HL-60/S4 treated with retinoic acid at 250 ng/mL for 4 days and 3 days (cell line): ENCODE measurements around the gene PDCL2.
"Not testable (repeated sequence)": the region's sequence is repeated elsewhere in the genome, so short reads cannot be mapped to it uniquely, and the experiment has no call there.

Experiments used
- in situ Hi-C: fragments of 300-500 bp; cut with MboI; formaldehyde crosslinking; loops from 2 replicates; pipeline ENCODE4 v1.7.0; 2022; ENCODE audit warnings: low sequenced_read_pairs

PDCL2 gene, protein sequence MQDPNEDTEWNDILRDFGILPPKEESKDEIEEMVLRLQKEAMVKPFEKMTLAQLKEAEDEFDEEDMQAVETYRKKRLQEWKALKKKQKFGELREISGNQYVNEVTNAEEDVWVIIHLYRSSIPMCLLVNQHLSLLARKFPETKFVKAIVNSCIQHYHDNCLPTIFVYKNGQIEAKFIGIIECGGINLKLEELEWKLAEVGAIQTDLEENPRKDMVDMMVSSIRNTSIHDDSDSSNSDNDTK

DNA sequence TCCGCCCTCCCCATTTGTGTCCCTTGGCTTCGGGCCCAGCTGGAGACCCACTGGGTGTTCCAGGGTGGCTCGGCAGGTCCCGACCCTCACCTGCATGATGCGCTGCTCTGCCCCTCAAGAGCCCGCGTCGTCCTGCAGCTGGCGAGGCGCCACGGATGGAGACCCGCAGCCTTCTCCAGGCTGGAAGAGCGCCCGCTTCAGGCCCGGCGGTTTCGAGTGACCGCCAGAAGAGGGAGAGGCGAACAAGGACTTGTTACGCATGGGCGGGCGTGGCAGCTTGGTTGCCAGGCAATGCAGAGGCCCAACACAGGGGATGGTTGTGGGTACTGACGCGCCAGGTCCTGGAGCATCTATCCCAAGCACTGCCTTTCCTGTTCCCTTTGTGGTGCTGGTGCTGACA is at the start of gene PDCL2:
Gene PDCL2 (minus strand): TSS at position 232 of the 400 bp plus-strand sequence. CDS start 136 bp downstream, at position 96.
- in situ Hi-C loops = no loop called here

GRCh38 chr4:55637272-55637820 is 45.3 kb upstream of the PDCL2 start:
- in situ Hi-C loops = no loop called here

- in situ Hi-C loops = no loop called here
Measured at GRCh38 chr4:55636656-55636999, 44.6 kb upstream of the PDCL2 start.

- in situ Hi-C loops = no loop called here
Measured at GRCh38 chr4:55635741-55636655, 44.0 kb upstream of the PDCL2 start, which contains the start of gene NMU. Gene NMU, minus strand, starts transcription at chr4:55636298. Its CDS starts 106 bp downstream, at chr4:55636192.

DNA sequence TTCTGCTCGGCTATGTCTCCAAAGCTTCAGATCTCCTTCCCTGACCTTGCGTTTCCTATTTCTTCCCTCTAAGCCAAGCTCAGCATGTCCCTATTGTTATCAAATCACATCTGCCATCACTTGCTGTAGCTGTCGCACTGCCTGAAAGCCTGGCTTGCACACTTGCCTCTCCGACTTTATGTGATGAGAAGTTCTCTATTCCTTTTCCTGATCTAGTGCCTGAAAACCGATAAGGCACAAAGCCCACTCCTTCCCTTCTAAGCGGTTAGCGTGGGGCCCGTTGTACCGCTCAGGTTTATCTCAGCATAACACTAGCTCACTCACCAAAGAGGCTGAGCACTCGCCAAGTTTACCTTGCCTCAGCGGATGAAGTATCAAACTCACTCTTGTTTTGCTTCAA is 43.2 kb upstream of the PDCL2 start:
- in situ Hi-C loops = no loop called here

DNA sequence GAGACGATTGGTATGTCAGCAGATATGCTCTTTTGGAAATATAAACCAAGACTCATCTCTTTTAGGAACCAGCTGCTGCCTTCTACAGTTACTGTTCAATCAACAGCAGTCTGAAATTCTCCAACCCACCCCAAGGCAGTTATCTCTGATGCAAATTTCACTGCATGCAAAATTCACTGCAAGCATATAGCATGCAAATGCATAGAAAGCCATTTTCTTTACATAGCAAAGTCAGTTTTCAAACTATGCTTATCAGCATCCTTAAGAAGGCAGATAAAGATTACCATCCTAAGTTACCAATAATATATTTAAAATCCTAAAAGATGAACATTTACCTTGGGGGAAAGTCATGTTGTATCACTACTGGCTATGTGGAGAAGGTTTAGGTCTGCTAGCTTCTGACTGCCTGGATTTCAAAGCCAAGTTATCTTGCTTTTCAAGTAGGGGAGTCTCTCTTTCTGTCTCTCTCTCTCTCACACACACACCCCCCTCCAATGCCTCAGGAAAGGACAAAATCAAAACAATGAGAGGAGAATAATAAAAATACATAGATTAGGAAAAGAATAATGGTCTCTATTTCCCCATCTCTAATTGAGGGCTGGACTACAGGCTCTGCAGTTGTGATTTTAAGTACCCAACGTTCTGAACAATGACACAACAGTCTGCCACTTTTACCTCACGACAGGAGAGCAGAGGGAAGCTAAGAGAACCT is 42.5 kb upstream of the PDCL2 start:
- in situ Hi-C loops = no loop called here

DNA sequence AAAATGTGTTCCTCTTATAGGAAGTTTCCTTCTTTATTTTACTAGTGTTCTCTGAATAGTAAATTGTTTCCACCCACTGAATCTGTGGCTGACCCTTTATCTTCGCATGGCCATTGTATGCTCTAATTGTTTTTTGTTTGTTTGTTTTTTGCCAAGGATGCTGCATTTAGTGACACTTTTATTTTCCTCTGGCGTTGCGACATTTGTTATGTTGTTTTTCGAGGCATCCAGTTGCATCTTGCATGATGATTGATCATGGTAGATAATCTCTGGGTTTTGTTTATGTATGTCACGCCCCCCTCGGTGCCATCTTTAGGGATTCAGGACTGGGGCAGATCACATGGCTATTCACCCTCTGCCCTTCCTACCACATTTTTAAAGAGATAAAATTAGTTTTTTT is 41.9 kb upstream of the PDCL2 start:
- in situ Hi-C loops = no loop called here

- in situ Hi-C loops = no loop called here
Measured at GRCh38 chr4:55625835-55626234, 33.8 kb upstream of the PDCL2 start.

GRCh38 chr4:55624063-55624462 is 32.0 kb upstream of the PDCL2 start:
- in situ Hi-C loops = not testable (repeated sequence)

DNA sequence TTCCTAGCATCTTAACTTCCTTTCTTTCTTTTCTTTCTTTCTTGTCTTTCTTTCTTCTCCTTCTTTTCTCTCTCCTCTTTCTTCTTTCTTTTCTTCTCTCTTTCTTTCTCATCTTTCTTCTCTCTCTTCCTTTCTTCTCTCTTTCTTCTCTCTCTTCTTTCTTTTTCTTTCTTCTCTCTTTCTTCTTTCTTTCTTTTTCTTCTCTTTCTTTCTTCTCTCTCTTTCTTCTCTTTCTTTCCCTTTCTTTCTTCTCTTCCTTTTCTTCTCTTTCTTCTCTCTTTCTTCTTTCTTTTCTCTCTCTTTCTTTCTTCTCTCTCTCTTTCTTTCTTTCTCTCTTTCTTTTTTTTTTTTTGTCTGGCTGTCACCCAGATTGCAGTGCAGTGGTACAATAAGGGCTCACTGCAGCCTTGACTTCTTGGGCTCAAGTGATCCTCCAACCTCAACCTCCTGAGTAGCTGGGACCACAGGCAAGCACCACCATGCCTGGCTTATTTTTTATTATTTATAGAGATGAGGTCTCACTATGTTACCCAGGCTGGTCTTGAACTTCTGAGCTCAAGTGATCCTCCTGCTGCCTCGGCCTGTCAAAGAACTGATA is 26.6 kb upstream of the PDCL2 start:
- in situ Hi-C loops = no loop called here

- in situ Hi-C loops = no loop called here
Measured at GRCh38 chr4:55617587-55618197, 25.6 kb upstream of the PDCL2 start.

- in situ Hi-C loops = no loop called here
Measured at GRCh38 chr4:55615008-55615407, 23.0 kb upstream of the PDCL2 start.

GRCh38 chr4:55613621-55614020 is 21.6 kb upstream of the PDCL2 start:
- in situ Hi-C loops = no loop called here

DNA sequence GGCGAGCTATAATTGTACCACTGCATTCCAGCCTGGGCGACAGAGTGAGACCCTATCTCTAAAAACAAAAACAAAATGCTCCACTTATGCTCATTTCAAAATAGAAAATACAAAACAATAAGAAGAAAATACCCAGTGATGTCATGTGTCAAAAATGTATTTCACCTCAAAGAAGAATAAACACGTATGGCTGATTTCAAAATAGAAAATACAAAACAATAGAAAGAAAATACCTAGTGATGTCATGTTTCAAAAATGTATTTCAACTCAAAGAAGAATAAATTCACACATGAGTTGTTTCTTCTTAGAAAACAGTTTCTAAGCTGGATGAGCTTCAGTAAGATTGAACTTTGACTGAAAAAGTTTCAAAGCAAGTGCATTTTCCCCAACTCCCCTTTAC is 20.3 kb upstream of the PDCL2 start:
- in situ Hi-C loops = no loop called here

DNA sequence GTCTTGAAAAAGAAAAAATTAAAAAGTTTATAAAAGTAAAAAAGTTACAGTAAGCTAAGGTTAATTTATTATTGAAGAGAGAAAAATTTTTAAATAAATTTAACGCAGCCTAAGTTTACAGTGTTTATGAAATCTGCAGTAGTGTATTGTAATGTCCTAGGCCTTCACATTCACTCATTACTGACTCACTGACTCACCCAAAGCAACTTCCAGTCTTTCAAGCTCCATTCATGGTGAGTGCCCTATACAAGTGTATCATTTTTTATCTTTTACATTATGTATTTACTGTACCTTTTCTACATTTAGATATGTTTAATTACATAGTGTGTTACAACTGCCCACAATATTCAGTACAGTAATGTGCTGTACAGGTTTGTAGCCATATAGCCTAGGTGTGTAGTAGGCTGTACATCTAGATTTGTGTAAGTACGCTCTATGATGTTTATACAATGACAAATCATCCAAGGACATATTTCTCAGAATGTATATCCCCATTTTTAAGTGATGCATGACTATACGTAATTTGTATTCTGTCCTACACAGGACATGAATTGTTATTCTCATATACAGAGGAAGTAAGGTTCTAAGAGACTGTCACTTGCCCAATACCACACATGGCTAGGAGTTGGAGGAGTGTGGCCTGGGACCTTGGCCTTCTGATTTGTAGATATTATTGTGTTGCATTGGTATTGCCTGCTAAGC is 19.5 kb upstream of the PDCL2 start:
- in situ Hi-C loops = no loop called here

GRCh38 chr4:55610381-55610780 is 18.3 kb upstream of the PDCL2 start:
- in situ Hi-C loops = no loop called here

DNA sequence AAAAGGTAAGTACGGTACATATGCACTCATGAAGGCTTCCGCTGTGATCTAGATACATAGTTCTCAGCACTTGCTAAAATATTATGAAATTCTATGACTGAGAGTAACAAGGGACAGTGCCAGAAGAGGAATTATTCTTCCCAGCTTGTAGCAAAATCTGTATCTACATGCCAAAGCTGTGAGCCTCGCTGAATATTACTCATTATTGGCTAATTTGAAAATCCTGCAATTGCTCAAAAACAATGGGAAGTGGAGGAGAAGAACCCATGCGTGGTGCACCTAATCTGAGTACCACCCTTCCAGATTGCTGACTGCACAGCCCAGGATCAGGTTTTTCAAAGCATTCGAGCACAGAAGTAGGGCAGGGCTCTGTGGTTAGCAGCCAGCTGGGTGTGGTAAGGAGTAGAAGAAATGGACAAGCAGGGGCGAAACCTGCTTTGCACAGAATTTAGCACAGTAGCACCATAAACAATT is 17.4 kb upstream of the PDCL2 start:
- in situ Hi-C loops = no loop called here

DNA sequence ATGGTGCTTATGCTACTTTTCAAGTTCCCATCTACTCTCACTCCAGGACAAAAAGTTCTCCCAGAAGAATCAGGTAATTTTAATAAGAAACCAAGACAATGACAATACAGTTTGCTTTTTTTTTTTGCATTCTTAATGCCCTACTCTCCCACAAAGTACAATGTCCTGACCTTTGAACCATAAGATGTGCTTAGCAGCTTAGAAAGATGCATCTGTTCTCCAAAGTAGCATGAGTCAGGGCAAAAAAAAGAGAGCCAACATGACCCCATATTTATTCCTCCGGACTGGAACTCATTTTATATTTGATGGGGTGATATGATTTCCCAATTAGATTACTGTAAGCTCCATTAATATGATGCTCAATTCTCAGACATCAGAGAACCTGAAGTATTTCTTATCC is 16.5 kb upstream of the PDCL2 start:
- in situ Hi-C loops = no loop called here

- in situ Hi-C loops = no loop called here
Measured at GRCh38 chr4:55604996-55605395, 13.0 kb upstream of the PDCL2 start.

DNA sequence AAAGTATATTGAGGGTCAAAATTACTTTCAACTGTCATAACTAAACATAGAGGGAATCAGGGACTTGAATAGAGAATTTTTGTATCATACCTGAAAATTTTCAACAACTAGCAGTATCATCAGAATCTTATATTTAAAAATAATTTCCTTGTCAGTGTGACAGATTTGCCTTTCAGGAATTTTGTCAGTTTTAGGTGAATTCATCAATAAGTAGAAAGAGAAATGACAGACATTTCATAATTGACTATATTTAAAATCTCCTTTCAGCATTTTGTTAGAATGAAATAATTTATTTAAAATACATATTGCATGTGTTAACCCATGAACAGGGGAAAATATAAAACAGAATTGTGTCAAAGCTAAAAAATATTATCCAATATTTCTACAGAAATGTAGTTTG is 8.6 kb upstream of the PDCL2 start:
- in situ Hi-C loops = no loop called here
